ENCODE results near the gene PLXNC1.

DNA sequence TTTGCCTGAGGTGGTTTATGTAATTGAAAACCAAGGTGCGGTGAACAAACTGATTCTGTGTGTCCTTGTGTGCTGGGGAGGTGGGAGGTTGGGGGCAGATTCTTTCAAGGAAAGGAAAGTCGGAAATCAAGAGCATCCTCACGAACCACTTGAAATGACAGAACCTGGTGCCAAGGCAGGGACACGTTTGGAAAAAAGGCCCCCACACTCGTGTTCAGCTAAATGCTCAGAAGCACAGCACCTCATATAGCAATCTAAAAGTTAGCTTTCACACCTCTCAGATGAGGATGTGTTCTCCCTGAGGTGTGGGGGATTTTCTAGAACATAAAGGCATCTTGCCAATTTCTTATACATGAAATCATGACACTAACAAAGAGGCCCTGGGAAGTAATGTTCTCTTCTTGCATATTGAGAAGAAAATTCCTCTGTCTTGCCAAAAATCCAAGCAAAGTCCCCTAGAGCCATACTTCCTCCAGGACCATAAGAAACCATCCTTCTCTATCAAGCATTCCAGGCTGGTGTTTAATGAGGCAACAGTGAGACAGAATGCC, 119.6 kb downstream of the PLXNC1 start:
- no peak for TF ChIP-seq CTCF (IDR thresholded peaks at IDR 0.05; ENCODE audit: control extremely low read depth in 1 of 3, insufficient read depth in 1 of 3, low read depth in 1 of 3, low read length in 3 of 3)
- no peak for TF ChIP-seq EP300 (IDR thresholded peaks at IDR 0.05; ENCODE audit: borderline replicate concordance in 1 of 2, low read depth in 2 of 2, low read length in 2 of 2)
- no peak for TF ChIP-seq POLR2A (IDR thresholded peaks at IDR 0.05; ENCODE audit: control extremely low read depth in 1 of 2, low read depth in 2 of 2, low read length in 2 of 2)
- no peak for TF ChIP-seq EZH2 (IDR thresholded peaks at IDR 0.05; ENCODE audit: low read depth, low read length, severe bottlenecking)
